HG03460 (cell line): ENCODE results near the gene HMG20A.

Experiments used
- ATAC-seq: cut with Tn5 transposase; IDR thresholded peaks from one replicate; pipeline ENCODE4 v1.9.1; 2021; ENCODE audit not compliant: unreplicated experiment

The HMG20A gene

GRCh38 chr15:77426871-77427270, 6.2 kb downstream of the HMG20A start:
- no peak for ATAC-seq

- ATAC-seq: no peak
These were observed 9.5 kb downstream of the HMG20A start for GRCh38 chr15:77430213-77430612.

GRCh38 chr15:77430652-77431051, 10.0 kb downstream of the HMG20A start:
- ATAC-seq: no peak

GRCh38 chr15:77436822-77437221, 16.1 kb downstream of the HMG20A start:
- ATAC-seq: no peak

GRCh38 chr15:77437264-77437663, 16.6 kb downstream of the HMG20A start:
- no peak for ATAC-seq

GRCh38 chr15:77440378-77440999, 19.8 kb downstream of the HMG20A start:
- ATAC-seq: peak; percentile 72

GRCh38 chr15:77446840-77447390, 26.2 kb downstream of the HMG20A start:
- no peak for ATAC-seq

GRCh38 chr15:77454265-77454664, 33.6 kb downstream of the HMG20A start:
- ATAC-seq: no peak

GRCh38 chr15:77454951-77455350, 34.3 kb downstream of the HMG20A start:
- ATAC-seq: no peak

GRCh38 chr15:77455696-77456321, 35.1 kb downstream of the HMG20A start:
- ATAC-seq: no peak

GRCh38 chr15:77456746-77457145, 36.1 kb downstream of the HMG20A start:
- no peak for ATAC-seq

- ATAC-seq: no peak
These were observed 36.7 kb downstream of the HMG20A start for GRCh38 chr15:77457191-77457904.

- no peak for ATAC-seq
These were observed 37.2 kb downstream of the HMG20A start for GRCh38 chr15:77457905-77458265.

GRCh38 chr15:77459031-77459430, 38.3 kb downstream of the HMG20A start:
- ATAC-seq: no peak

GRCh38 chr15:77461486-77461885, 40.8 kb downstream of the HMG20A start:
- no peak for ATAC-seq

GRCh38 chr15:77464129-77464865, 43.6 kb downstream of the HMG20A start:
- ATAC-seq: no peak

- ATAC-seq: no peak
These were observed 45.8 kb downstream of the HMG20A start for GRCh38 chr15:77466521-77466920.

- ATAC-seq: no peak
These were observed 48.2 kb downstream of the HMG20A start for GRCh38 chr15:77468896-77469295.

- no peak for ATAC-seq
These were observed 49.5 kb downstream of the HMG20A start for GRCh38 chr15:77470235-77470634.

GRCh38 chr15:77473328-77473727, 52.6 kb downstream of the HMG20A start:
- no peak for ATAC-seq

GRCh38 chr15:77474310-77474988, 53.8 kb downstream of the HMG20A start:
- ATAC-seq: no peak
